ENCODE measurements around the gene FBXO2. TPM values are rescaled to one million over a fixed set of nuclear protein-coding genes. Genes with fewer than 3 reads are reported as not detected.

Gene FBXO2
- total and polyA plus RNA-seq, 9 of the 15 experiments (the other 6 are each of a cell fraction or from before 2014, with no cell fraction given), result 0.04 to 1.9 (median 0.27) TPM

DNA sequence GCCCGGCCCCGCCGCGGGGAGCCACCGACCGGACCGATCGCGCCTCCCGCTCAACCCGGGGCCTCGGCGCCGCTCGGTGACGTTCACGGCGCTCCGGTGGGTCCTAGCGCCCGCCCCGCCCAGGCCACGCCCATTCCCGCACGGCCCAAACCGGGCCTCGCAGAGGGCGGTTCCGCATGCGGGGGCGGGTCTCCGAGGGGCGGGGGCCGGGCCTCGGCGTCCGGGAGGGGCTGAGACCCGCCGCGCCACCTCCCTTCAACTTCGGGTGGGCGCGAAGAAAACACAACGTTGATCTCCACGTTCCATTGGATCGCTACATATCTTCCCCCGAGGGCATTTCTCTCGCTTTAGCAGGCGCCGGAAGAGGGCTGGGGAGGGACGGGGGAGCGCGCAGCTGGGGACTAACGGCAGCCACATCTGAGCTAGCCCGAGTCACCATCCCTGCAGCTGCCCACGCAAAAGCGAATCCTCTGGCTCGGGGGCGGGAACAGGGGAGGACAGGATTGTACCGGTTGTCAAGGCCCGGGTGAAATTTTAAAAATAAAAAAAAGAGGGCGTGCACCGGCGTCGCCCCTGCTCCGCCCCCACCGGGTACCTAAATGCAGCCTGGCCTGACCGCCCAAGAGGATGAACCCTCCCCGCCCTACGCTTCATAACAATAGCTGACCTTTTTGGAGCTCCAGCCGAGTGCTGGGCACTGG, 27.0 kb upstream of the FBXO2 start, which contains the start of gene MAD2L2 (continued):
- TF ChIP-seq, protein P1, sequence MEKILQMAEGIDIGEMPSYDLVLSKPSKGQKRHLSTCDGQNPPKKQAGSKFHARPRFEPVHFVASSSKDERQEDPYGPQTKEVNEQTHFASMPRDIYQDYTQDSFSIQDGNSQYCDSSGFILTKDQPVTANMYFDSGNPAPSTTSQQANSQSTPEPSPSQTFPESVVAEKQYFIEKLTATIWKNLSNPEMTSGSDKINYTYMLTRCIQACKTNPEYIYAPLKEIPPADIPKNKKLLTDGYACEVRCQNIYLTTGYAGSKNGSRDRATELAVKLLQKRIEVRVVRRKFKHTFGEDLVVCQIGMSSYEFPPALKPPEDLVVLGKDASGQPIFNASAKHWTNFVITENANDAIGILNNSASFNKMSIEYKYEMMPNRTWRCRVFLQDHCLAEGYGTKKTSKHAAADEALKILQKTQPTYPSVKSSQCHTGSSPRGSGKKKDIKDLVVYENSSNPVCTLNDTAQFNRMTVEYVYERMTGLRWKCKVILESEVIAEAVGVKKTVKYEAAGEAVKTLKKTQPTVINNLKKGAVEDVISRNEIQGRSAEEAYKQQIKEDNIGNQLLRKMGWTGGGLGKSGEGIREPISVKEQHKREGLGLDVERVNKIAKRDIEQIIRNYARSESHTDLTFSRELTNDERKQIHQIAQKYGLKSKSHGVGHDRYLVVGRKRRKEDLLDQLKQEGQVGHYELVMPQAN (IDR thresholded peaks at IDR 0.05; ENCODE audit: borderline replicate concordance), result no peak; the same call in 1 of the 2 replicates
- no peak for TF ChIP-seq ZFP36 (IDR thresholded peaks at IDR 0.05; ENCODE audit: low read depth, low read length, partially characterized antibody)
- TF ChIP-seq MTA2 (IDR thresholded peaks at IDR 0.05; ENCODE audit: low read depth), result no peak
- TF ChIP-seq ETV1 (tag; conservative IDR thresholded peaks at IDR 0.05; ENCODE audit: low read depth), result peak; percentile 72
- peak; percentile 87 for TF ChIP-seq LEF1 (IDR thresholded peaks at IDR 0.05)
- TF ChIP-seq FOXK2 (conservative IDR thresholded peaks at IDR 0.05 in 1 of 2, IDR thresholded peaks at IDR 0.05 in 1 of 2; ENCODE audit: low read depth in 2 of 2), result no peak
- TF ChIP-seq, protein P2, sequence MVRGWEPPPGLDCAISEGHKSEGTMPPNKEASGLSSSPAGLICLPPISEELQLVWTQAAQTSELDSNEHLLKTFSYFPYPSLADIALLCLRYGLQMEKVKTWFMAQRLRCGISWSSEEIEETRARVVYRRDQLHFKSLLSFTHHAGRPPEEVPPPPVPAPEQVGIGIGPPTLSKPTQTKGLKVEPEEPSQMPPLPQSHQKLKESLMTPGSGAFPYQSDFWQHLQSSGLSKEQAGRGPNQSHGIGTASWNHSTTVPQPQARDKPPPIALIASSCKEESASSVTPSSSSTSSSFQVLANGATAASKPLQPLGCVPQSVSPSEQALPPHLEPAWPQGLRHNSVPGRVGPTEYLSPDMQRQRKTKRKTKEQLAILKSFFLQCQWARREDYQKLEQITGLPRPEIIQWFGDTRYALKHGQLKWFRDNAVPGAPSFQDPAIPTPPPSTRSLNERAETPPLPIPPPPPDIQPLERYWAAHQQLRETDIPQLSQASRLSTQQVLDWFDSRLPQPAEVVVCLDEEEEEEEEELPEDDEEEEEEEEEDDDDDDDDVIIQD (CRISPR knock-in tag; IDR thresholded peaks at IDR 0.05), result no peak
- peak; percentile 5; the same call in 1 of the 2 replicates for TF ChIP-seq TCF7L2 (IDR thresholded peaks at IDR 0.05; ENCODE audit: low read depth, low read length)
- TF ChIP-seq, protein P3, sequence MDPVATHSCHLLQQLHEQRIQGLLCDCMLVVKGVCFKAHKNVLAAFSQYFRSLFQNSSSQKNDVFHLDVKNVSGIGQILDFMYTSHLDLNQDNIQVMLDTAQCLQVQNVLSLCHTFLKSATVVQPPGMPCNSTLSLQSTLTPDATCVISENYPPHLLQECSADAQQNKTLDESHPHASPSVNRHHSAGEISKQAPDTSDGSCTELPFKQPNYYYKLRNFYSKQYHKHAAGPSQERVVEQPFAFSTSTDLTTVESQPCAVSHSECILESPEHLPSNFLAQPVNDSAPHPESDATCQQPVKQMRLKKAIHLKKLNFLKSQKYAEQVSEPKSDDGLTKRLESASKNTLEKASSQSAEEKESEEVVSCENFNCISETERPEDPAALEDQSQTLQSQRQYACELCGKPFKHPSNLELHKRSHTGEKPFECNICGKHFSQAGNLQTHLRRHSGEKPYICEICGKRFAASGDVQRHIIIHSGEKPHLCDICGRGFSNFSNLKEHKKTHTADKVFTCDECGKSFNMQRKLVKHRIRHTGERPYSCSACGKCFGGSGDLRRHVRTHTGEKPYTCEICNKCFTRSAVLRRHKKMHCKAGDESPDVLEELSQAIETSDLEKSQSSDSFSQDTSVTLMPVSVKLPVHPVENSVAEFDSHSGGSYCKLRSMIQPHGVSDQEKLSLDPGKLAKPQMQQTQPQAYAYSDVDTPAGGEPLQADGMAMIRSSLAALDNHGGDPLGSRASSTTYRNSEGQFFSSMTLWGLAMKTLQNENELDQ (CRISPR knock-in tag; IDR thresholded peaks at IDR 0.05; ENCODE audit: borderline replicate concordance), result no peak
- no peak for TF ChIP-seq ZNF644 (tag; IDR thresholded peaks at IDR 0.05; ENCODE audit: low read depth)
- peak in 1 of 2 experiments; percentile 28; a peak in 1 of 4 replicates for TF ChIP-seq TBL1XR1 (IDR thresholded peaks at IDR 0.05; ENCODE audit: low read length in 2 of 2)
- TF ChIP-seq ZKSCAN8 (CRISPR knock-in tag; IDR thresholded peaks at IDR 0.05), result no peak
- TF ChIP-seq ZFP30 (CRISPR knock-in tag; IDR thresholded peaks at IDR 0.05; ENCODE audit: borderline replicate concordance), result no peak
- TF ChIP-seq, protein P4, sequence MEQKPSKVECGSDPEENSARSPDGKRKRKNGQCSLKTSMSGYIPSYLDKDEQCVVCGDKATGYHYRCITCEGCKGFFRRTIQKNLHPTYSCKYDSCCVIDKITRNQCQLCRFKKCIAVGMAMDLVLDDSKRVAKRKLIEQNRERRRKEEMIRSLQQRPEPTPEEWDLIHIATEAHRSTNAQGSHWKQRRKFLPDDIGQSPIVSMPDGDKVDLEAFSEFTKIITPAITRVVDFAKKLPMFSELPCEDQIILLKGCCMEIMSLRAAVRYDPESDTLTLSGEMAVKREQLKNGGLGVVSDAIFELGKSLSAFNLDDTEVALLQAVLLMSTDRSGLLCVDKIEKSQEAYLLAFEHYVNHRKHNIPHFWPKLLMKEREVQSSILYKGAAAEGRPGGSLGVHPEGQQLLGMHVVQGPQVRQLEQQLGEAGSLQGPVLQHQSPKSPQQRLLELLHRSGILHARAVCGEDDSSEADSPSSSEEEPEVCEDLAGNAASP (IDR thresholded peaks at IDR 0.05), result no peak
- no peak for TF ChIP-seq NR4A1 (CRISPR knock-in tag; IDR thresholded peaks at IDR 0.05)
- no peak for TF ChIP-seq NR4A1 (tag; IDR thresholded peaks at IDR 0.05)
- TF ChIP-seq ZNF77 (CRISPR knock-in tag; IDR thresholded peaks at IDR 0.05), result no peak
- 0 out of 2 replicates have a peak, but pooled peaks have one; percentile 39 for TF ChIP-seq ZNF134 (CRISPR knock-in tag; conservative IDR thresholded peaks at IDR 0.05)
- TF ChIP-seq, protein P5, sequence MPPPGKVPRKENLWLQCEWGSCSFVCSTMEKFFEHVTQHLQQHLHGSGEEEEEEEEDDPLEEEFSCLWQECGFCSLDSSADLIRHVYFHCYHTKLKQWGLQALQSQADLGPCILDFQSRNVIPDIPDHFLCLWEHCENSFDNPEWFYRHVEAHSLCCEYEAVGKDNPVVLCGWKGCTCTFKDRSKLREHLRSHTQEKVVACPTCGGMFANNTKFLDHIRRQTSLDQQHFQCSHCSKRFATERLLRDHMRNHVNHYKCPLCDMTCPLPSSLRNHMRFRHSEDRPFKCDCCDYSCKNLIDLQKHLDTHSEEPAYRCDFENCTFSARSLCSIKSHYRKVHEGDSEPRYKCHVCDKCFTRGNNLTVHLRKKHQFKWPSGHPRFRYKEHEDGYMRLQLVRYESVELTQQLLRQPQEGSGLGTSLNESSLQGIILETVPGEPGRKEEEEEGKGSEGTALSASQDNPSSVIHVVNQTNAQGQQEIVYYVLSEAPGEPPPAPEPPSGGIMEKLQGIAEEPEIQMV (tag; conservative IDR thresholded peaks at IDR 0.05; ENCODE audit: low read depth), result no peak; the same call in 1 of the 2 replicates

All from K562 (cell line).